HK-2 (cell line): ENCODE data around the gene RERE.

Experiments used
- DNase-seq: peaks from one replicate; pipeline ENCODE4 v3.0.0-alpha.2; 2018; ENCODE audit not compliant: unreplicated experiment

The RERE gene

GRCh38 chr1:8817412-8818324 is at the start of gene RERE:
RERE (minus strand) TSS chr1:8817640.
- peak; percentile 95 for DNase-seq

DNA sequence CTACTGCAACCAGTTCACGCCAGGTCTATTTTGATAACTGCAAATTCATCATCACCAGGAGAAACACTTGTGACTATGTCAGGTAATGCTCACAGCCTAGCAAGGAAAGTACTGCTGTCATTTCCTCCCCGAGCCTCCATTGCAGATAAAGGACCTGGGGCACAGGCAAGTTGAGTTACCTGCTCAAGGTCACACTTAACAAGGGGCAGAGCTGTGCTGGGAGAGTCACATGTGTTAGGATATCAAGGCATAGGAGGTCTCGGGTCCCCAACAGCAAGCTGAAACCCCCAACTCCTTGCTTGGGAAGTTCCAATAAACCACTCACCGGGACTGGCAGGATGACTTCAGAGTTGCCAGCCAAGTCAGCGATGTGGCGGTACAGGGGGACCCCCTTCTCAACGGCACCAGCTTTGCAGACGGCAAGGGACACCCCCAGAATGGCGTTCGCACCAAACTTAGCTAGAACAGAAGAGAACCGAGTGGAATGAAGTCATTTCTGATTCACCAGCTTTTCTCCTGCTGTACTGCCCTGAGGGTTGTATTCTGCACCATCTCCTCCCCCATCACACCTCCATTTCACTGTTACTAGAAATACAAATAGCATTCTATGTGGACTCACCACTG is 49.5 kb upstream of the RERE start:
- peak; percentile 17 for DNase-seq

- DNase-seq = peak; percentile 31
These were observed 48.8 kb upstream of the RERE start for GRCh38 chr1:8866173-8866791.

- DNase-seq = peak; percentile 14
These were observed 47.4 kb upstream of the RERE start for GRCh38 chr1:8864713-8865344.

- no peak for DNase-seq
These were observed 46.4 kb upstream of the RERE start for GRCh38 chr1:8863794-8864233.

DNA sequence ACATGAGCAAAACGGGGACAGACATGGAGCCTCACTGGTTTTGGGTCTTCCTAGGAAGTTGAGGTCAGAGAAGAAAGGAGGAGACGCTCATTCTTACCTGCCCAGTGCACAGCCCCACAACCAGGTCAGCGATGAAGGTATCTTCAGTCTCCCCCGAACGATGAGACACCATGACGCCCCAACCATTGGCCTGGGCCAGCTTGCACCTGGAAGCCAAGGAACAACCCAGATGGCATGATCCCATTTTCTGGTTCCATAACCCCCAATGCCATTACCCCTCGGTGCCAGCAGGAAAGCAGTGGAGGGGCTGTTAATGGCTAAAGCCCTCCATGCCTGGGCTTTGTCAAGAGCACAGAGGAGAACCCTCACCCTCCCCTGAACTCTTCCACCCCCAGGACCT is 45.7 kb upstream of the RERE start:
- peak; percentile 14 for DNase-seq

- DNase-seq = peak; percentile 50
These were observed 45.1 kb upstream of the RERE start for GRCh38 chr1:8862528-8862927.

- peak; percentile 13 for DNase-seq
These were observed 43.5 kb upstream of the RERE start for GRCh38 chr1:8860738-8861516.

GRCh38 chr1:8858888-8859706 is 41.7 kb upstream of the RERE start:
- peak; percentile 73 for DNase-seq

DNA sequence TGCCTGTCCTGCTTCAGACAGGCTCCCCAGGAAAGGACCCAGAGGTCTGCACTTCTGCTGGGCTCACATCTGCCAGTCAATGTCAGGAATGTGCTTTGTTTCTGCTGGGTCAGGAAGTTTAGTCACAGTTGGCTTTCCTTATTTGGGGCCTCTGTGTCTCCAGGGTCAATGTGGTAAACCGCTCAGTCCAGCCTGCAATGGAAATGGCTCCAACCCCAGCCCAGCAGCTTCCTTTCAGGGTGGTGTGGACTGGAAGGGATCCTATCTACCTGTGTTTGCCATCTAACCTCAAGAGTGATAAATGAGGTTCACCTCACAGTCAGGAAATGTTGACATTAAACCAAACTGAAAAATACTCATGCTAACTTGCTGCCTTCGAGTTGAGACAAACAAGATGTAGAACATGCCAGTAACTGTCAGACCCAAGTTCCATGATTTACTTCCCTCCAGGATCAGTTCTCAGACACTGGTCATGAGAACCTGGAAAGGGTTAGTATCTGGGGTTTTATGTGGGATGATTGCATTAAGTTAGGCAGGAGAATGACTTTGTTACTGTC is 40.8 kb upstream of the RERE start:
- DNase-seq = peak; percentile 81

GRCh38 chr1:8856689-8857412 is 39.4 kb upstream of the RERE start:
- peak; percentile 33 for DNase-seq

- no peak for DNase-seq
These were observed 36.8 kb upstream of the RERE start for GRCh38 chr1:8854240-8854639.

DNA sequence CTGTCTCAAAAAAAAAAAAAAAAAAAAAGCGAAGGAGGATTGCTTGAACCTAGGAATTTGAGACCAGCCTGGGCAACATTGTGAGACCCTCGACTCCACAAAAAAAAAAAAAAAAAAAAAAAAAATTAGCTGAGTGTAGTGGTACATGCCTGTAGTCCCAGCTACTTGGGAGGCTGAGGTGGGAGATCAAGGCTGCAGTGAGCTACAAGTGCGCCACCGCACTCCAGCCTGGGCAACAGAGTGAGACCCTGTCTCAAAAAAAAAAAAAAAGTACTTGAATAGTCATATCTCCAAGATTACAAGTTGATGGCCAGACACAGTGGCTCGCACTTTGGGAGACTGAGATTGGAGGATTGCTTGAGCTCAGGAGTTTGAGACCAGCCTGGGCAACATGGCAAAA is 33.6 kb upstream of the RERE start:
- DNase-seq = no peak

DNA sequence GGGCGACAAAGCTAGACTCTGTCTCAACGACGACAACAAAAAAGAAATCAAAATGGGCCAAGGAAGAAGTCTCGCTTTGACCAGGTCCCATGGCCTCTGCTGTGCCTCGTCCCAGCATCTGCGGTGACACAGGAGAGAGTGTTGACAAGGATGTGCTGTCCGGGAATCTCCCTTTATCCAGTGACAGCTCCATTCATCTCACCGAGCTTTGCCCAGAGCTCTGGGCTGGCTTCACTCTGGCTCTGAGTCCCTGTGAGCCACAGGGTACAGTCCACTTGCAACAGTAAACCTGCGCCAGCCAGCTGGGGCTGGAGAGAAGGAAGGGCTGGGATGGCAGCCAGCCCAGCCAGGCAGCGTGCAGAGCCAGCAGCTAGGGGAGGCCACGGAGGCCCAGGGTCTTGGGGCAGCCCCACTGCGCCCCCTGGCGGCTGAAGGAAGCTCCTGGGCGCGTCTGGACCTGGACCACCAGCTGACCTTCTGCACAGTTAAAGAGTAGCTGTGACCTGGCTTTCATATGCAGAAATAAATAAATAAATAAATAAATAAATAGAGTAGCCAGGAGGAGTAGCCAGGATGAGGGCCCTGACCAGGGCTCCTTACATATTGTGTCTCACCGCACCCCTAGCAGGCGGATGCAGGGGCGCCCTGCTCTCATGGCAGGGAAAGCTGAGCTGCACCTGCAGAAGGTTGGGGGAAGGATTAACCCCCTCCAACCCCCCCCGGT is 31.4 kb upstream of the RERE start:
- peak; percentile 87 for DNase-seq

DNA sequence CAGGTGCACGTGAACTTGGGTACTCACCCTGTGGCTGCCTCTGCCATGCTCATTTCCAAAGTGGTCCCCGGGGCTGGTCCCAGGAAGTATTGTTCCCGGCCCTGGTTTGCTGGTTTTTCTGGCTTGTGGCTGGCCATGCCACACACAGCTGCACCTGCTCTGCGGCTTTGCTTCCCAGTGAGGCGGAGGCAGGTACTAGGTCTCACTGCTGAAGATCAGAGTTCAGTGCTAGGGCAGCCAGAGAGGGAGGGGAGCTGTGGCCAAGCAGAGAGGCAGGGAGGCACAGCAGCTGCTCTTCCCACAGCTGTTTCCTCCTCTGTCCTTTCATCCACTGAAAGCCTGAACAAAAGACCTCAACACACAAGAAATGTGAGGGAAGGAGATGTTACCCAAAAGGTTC is 30.6 kb upstream of the RERE start:
- DNase-seq = no peak

DNA sequence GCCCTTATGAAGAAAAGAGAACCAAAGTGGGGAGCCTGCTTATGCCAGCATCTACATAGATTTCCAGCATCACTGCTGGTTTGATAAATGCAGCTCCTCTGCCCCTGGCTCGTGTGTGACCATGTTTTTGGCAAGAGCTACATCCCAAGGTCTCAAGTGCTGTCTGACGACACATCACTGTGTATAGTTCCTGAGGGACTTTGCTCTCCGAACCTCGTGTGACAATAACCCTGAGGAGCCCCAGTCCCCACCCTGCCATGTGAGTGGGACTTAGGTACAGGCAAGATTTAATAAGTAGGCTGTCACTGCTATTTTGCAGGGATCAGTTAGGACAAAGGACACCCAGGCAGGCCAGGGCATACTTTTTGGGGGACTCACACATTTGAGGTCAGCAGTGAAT is 28.8 kb upstream of the RERE start:
- no peak for DNase-seq

- no peak for DNase-seq
These were observed 28.0 kb upstream of the RERE start for GRCh38 chr1:8845104-8846097.
